SK-N-SH (cell line): Measurements from ENCODE around the gene EMCN.

Experiments used
- CTCF ChIP-seq: fragments of 200-600 bp; sonication (generic); IDR thresholded peaks from 2 replicates; pipeline ENCODE4 v1.6.1; 2017; ENCODE audit warnings: antibody characterized with exemption, mild to moderate bottlenecking, moderate library complexity
- FOSL2 ChIP-seq: IDR thresholded peaks from 2 replicates; pipeline ENCODE4 v1.4.0; 2012; ENCODE audit warnings: low read depth, mild to moderate bottlenecking, moderate library complexity, borderline replicate concordance
- JUND ChIP-seq: IDR thresholded peaks from 2 replicates; pipeline ENCODE4 v1.4.0; 2012
- MAX ChIP-seq: IDR thresholded peaks from 2 replicates; pipeline ENCODE4 v1.4.0; 2012; ENCODE audit warnings: low read depth
- POLR2AphosphoS5 ChIP-seq: IDR thresholded peaks from 2 replicates; pipeline ENCODE4 v1.6.1; 2012; ENCODE audit warnings: low read depth, low read length
- TEAD4 ChIP-seq: IDR thresholded peaks from 2 replicates; pipeline ENCODE4 v1.4.0; 2012; ENCODE audit warnings: mild to moderate bottlenecking, borderline replicate concordance; ENCODE audit not compliant: insufficient read depth
- YY1 ChIP-seq: IDR thresholded peaks from 2 replicates; pipeline ENCODE4 v1.4.0; 2012; ENCODE audit warnings: low read depth, mild to moderate bottlenecking

- TF ChIP-seq CTCF, result no peak
- no peak for TF ChIP-seq YY1
- TF ChIP-seq JUND, result no peak
- no peak for TF ChIP-seq POLR2AphosphoS5
- no peak for TF ChIP-seq MAX
- TF ChIP-seq FOSL2, result no peak
- no peak for TF ChIP-seq TEAD4
Observed at GRCh38 chr4:100489305-100489704, 28.5 kb downstream of the EMCN start.
